Erythroblast (primary cell): Measurements from ENCODE around the gene STRIP1.
A peak's percentile ranks its signal among the peaks of the same experiment; 100 is the strongest.

Source experiments
- DNase-seq, 2 experiments: peaks; one replicate each; lab custom pipeline; 2025; lab: John Stamatoyannopoulos, UW
- GATA1 ChIP-seq: IDR thresholded peaks from 2 replicates; pipeline ENCODE4 v1.6.1; 2011; ENCODE audit warnings: low read depth, mild to moderate bottlenecking, control low read depth, low read length, moderate library complexity
- POLR2A ChIP-seq: IDR thresholded peaks from 2 replicates; pipeline ENCODE4 v1.6.1; 2011; ENCODE audit warnings: mild to moderate bottlenecking, low read length

STRIP1 gene

DNA sequence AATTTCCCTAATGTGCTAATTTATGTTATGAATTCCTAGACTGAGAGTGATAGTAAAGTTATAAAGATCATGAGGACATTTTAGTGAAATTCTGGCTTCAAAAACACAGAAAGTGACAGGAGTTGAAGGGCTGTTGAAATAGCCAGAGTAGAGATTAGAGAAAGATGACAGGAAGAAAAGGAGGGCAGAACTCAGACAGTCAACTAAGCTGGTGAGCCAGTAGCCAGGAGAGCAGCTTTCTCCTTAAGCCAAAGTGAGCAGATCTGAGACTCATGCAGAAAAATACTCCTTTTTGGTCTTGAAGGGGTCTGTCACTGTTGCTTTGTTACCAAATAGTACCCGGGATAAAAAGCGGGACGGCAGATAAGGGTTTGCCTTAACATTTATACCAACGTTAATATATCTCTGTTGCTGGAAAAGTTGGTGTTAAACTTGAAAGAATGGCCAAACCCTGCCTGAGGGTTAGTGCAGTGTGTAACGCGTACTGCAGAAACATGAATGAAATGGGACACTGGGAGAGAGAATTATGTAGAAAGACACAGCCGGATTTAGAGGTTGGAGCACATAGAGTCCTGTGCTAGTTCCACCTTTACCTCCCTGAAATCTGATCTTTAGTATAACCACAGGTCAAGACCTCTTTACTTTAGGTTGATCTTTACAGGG lies 37.1 kb upstream of the STRIP1 start:
- no peak for DNase-seq
- TF ChIP-seq GATA1 (no peak), POLR2A (no peak)

DNA sequence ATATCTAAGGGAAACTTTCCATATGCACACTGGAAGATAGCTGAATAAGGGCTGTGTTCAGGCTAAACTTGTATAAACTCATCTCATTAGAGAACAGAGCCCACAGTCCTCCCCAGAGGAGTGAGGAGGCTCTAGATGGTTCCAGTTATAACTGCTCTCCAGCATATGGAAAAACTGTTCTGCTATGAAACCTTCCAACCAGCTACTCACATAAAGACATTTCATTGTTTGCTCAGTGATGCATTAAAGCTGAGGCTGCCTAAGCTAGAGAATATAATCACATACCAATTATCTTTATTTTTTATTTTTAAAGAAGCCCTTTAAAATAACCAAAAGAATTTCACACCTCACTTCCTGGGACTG lies 36.6 kb upstream of the STRIP1 start:
- no peak for TF ChIP-seq GATA1
- TF ChIP-seq POLR2A = no peak
- no peak for DNase-seq

DNA sequence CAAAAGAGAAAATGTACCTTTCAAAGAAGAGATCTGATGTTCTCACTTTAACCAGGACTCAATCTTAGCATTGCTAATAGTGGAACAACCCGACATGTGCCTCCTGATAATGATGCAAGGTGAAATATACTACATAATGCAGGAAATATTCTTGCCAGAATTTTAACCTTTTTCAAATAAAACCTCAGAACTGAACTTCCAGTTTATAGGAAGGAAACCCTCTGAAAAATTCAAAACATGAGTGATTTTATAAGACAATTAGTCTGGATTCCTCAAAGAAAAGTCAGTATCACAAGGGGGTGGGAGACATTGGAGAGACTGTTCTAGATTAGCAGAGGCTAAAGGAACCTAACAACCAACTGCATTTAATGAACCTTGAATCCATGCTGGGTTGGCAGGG lies 31.7 kb upstream of the STRIP1 start:
- DNase-seq = no peak
- TF ChIP-seq POLR2A (no peak), GATA1 (no peak)

DNA sequence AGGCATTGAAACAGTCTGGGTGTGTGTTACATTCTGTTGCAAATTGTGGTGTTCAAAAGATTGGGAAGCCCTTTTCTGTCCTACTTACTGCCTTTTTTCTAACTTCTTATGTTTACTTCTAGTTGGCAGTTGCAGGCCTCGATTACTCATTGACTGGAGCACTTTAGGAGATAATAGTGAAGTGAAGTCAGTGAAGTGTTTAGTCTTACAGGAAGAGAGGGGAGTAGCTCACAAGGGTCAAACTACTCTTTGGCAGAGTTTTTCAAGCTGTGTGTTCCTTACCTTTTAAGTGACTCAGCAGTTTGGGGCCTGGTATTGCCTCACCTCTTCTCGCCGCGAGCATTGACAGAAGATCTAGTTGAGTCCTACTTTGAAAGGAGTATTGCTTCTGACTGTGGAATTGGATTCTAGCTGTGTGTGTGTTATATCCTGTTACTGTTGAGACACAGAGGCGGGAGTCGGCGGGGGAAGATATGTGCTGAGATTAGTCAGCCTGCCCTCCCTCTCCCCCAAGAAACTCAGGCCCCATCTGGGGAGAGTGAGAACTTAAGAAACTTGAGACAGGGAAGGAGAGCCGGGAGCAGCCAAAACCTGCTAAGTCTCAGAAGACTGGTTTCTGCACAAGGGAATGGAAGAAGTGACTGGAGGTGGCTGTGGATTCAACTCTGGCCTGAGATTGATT lies 30.5 kb upstream of the STRIP1 start:
- peak; percentile 20 to 47 for DNase-seq
- TF ChIP-seq POLR2A (no peak), GATA1 (no peak)

DNA sequence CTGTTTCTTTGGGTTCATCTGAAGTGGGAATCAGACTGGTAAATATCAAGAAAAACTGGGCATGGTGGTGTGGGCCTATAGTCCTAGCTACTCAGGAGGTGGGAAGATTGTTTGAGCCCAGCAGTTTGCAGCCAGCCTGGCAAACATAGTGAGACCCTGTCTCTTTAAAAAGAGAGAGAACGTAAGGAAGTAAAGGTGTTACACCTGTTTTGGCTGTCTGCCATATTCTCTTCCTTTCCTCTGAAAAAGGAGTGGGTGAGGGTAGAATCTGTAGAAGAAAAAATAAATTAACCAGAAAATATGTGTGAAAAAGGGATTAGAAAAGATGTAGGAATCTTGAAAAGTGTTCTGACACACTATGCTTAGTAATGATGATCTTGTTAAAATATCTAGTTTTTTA lies 29.8 kb upstream of the STRIP1 start:
- no peak for DNase-seq
- TF ChIP-seq GATA1 = no peak
- no peak for TF ChIP-seq POLR2A

DNA sequence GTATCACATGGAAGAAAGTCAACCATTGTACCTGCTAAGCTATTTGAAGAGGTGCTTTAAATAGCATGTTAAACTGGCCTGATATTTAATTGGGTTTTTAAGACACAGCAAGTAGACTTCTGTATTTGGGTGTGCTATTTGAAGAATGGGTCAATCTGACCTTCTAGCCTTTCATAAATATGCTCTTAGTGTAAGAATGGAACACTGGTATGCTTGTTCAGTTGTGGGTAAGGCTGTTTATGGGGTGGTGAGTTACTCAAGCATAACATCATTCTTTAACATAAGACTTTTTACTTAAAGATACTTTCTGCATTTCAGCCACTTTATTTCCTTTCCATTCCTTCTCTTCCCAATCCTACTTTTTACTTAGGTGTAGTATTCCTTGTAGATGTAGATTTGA lies 28.5 kb upstream of the STRIP1 start:
- DNase-seq = no peak
- TF ChIP-seq POLR2A (no peak), GATA1 (no peak)

DNA sequence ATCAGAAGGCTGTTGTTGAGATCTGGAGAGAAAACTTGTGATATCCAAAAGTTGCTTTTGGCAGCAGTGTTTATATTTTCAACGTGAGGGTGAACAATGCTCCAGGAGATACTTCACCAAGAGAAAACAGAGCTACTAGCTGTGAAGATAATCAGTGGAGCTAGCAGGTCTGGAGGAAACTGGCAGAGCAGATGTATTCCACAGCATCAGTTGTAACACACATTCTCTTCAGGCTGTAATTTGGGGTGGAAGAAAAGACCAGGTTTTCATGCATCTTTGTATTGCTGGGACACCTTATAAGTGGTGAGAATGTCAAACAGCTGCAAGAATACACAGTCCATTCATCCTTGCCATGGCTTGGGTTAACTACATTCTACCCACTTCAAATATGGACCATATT lies 27.9 kb upstream of the STRIP1 start:
- TF ChIP-seq GATA1 = no peak
- no peak for TF ChIP-seq POLR2A
- DNase-seq = no peak

DNA sequence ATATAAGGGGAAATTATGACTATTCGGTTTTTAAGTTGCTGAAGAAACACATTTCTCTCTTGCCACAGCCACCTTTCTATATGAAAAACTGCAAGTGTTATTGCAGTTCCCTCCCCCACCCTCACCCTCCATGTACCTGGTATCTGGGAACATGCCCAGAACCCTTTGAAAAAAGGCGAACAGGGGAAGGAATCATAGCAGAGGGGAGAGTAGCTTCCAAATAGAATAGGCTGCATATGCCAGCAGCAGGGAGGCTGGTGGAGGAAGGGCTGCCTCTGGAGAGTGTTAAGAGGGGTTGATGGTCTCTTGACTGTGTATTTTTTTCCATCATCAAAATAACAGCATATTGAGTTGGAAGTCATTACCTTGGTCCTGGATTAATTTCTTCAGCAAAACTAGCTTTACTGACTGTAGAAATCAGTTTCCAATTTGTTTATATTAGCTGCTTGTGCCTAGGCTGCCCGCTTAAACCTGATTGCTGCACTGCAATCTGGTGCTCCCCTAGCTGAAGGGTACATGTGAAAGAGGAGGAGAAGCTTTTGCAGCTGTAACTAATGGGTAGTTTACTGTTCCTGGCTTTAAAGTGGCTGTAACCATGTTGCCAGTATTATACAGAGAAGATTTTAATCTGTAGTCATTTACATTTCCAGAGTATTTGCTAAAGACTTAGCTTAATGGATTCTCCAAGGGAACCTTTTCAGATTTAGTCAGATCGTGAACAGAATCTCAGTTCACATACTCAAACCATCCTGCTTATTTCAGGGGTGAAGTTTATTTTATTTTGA lies 27.2 kb upstream of the STRIP1 start:
- TF ChIP-seq GATA1 (no peak), POLR2A (no peak)
- no peak for DNase-seq

DNA sequence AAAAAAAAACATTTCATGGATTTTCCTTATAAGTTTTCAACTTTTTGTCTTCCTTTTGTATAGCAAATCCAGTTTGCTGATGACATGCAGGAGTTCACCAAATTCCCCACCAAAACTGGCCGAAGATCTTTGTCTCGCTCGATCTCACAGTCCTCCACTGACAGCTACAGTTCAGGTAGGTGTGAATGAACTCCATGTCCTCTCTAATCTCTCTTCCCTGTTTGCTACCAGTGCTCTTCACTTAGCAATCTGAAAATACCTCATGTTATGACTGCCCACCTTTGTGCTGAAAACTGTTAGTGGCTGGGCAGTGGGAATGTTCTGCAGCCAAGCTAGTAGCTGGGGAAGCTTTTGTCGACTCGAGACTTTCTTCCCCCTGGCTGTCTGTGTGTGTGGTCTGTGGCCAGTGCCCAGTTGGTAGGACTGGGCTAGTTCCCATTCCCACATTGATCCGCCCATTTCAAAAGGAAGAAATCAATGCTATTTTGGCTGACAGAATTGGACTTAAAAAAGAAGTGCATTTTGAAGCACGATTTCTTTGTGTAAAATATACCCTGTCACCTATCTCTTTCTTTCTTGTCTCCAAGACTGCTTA lies 25.4 kb upstream of the STRIP1 start:
- TF ChIP-seq GATA1 (no peak), POLR2A (no peak)

DNA sequence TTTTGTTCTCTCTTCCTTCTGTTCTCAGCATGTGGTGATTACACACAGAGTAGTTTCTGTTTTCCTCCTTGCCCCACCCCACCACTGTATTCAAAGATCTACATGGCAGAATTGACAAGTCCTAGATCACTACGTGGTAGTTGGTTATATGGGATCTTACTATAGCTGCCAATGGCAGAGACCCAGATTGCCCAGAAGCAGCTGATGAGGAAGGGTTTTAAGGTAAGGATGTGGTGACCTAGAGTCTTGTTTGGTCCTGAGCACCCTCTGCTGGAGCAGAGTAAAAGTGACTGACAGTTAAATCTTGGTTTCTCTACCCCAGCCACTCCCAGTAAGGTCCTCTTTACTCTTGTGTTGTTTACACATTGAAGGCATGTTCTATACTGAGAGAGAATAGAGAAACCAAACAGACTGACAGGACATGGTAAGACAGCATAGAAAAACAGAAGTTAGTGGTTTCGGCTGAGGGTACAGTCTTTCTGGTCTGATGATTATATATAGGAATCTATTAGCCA lies 22.8 kb upstream of the STRIP1 start:
- DNase-seq = peak; percentile 48 to 64
- TF ChIP-seq POLR2A = no peak

More for the DNA sequence above, 25.4 kb upstream of the STRIP1 start:
- DNase-seq = no peak

DNA sequence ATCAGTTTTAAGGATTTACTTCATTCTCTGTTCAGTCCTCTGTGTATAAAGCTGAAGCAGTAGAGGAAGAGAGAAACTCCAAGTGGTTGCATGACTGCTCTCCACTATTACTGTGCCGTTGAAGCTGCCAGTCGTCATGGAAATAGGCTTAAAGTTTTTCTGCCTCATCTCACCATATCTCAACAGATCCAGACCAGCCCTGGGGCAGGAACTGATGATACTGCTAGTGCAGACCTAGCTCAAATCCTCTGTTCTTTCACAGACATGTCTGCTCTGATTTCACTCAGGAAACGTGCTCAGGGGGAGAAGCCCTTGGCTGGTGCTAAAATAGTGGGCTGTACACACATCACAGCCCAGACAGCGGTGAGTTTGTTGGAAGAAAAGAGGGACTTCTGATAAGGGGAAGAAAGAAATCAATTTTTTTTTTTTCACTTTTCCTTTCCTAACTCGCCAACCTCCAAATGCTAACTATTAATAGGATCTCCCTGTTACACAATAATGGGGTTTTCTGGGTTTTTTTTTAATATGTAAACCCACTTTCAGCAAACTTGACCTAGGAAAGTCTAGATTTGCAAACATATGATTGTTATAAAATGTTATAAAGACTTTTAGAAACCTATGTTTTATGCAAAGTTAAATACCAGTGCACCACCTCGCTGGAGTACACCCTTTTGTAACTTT lies 22.2 kb upstream of the STRIP1 start:
- TF ChIP-seq POLR2A = no peak
- TF ChIP-seq GATA1 = no peak
- no peak for DNase-seq

DNA sequence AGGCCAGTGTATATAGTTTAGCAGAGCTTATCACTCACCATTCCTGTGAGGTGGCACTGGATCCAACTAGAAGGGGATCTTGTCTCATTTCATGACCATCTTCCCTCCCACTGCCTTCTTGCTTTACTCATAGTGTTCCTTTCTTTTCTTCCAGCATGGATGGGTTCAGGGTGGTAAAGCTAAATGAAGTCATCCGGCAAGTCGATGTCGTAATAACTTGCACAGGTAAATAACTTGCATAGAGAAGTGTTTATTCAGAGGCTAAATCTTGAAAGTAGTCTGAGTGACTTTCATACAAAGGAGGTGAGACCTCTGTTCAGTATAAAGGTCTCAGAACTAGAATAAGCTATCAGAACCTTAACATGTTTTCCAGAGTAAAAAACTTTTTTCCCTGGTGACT lies 16.6 kb upstream of the STRIP1 start:
- no peak for DNase-seq
- no peak for TF ChIP-seq POLR2A

DNA sequence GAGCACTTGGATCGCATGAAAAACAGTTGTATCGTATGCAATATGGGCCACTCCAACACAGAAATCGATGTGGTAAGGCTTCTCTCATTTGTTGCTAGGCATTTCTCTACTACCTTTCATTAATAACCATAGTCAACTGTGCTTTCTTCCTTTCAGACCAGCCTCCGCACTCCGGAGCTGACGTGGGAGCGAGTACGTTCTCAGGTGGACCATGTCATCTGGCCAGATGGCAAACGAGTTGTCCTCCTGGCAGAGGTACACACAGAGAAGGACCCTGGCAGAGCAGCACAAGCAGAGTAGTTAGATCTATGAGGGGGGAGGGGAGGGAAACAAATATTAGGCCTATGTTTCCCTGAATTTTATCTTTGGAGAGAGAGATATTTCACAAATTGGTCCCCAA lies 16.0 kb upstream of the STRIP1 start:
- DNase-seq = no peak
- TF ChIP-seq GATA1 (no peak), POLR2A (no peak)

DNA sequence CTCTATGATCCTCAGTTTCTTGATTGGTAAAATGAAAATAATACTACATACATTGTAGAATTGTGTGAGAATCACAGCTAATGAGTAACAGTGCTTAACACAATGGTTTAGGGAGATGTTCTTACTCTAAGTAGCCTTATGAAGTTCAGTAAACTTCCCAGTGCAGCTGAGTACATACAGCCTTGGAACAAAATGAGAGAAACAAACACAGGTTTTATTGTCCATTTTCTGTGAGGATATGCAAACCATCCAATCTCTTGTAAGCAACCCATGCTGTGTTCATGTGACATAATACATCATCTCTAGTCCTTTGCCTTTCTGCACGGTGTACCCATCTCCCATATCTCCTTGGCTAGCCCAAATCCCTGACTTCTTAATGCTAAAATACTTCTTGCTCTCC lies 14.7 kb upstream of the STRIP1 start:
- no peak for DNase-seq
- TF ChIP-seq POLR2A = no peak
- TF ChIP-seq GATA1 = no peak
